GM23248 (cell line): ENCODE data around the gene KCNJ6.

Experiments used
- EZH2 ChIP-seq: fragments of 200-600 bp; sonication (generic); IDR thresholded peaks from 2 replicates; pipeline ENCODE4 v1.6.1; 2018; ENCODE audit warnings: antibody characterized with exemption, mild to moderate bottlenecking; ENCODE audit not compliant: insufficient read depth, poor library complexity, severe bottlenecking
- EZH2phosphoT487 ChIP-seq: fragments of 200-600 bp; sonication (generic); IDR thresholded peaks from 2 replicates; pipeline ENCODE4 v1.6.1; 2018; ENCODE audit warnings: antibody characterized with exemption, moderate library complexity, mild to moderate bottlenecking, low read depth; ENCODE audit not compliant: insufficient read depth

- TF ChIP-seq EZH2 (no peak), EZH2phosphoT487 (no peak)
These were observed 178.8 kb downstream of the KCNJ6 start for GRCh38 chr21:37737507-37737906.
